ENCODE data around the gene RILPL2. TPM values are rescaled to one million over a fixed set of nuclear protein-coding genes. Genes with fewer than 3 reads are reported as not detected.
A peak's percentile ranks its signal among the peaks of the same experiment; 100 is the strongest.
"Not testable (repeated sequence)": the region's sequence is repeated elsewhere in the genome, so short reads cannot be mapped to it uniquely, and the experiment has no call there.

Gene RILPL2
- total RNA-seq, 2 donors from 2014 or later = 0.96 to 2.1 TPM

GRCh38 chr12:123388177-123388950 is 48.1 kb downstream of the RILPL2 start:
- Histone ChIP-seq H3K4me1 (no peaks in the 10 kb centered on the region), H3K27ac (peak overlapping the region; percentile 80), H3K9me3 (no peaks in the 10 kb centered on the region), H3K4me3 (peak overlapping the region; percentile 36), H3K27me3 (no peaks in the 10 kb centered on the region), H3K9ac (ENCODE audit: low read depth in 2 of 2, low read length in 2 of 2) (peak overlapping the region; percentile 81 to 88), H3K36me3 (no peaks in the 10 kb centered on the region)
- intact Hi-C loops (cut with DNase I) = no loop called here
- TF ChIP-seq, protein P1, sequence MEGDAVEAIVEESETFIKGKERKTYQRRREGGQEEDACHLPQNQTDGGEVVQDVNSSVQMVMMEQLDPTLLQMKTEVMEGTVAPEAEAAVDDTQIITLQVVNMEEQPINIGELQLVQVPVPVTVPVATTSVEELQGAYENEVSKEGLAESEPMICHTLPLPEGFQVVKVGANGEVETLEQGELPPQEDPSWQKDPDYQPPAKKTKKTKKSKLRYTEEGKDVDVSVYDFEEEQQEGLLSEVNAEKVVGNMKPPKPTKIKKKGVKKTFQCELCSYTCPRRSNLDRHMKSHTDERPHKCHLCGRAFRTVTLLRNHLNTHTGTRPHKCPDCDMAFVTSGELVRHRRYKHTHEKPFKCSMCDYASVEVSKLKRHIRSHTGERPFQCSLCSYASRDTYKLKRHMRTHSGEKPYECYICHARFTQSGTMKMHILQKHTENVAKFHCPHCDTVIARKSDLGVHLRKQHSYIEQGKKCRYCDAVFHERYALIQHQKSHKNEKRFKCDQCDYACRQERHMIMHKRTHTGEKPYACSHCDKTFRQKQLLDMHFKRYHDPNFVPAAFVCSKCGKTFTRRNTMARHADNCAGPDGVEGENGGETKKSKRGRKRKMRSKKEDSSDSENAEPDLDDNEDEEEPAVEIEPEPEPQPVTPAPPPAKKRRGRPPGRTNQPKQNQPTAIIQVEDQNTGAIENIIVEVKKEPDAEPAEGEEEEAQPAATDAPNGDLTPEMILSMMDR (IDR thresholded peaks at IDR 0.05) = no peak
- peak; percentile 81 for DNase-seq

GRCh38 chr12:123387508-123388176 is 48.8 kb downstream of the RILPL2 start:
- Histone ChIP-seq H3K27me3 (no peaks in the 10 kb centered on the region), H3K9ac (ENCODE audit: low read depth in 2 of 2, low read length in 2 of 2) (peak overlapping the region; percentile 81 to 88), H3K27ac (peak overlapping the region; percentile 80), H3K9me3 (no peaks in the 10 kb centered on the region), H3K4me1 (no peaks in the 10 kb centered on the region), H3K4me3 (no peak overlapping the region), H3K36me3 (no peaks in the 10 kb centered on the region)
- TF ChIP-seq, protein P1 (IDR thresholded peaks at IDR 0.05) = no peak
- intact Hi-C loops (cut with DNase I) = no loop called here
- no peak for DNase-seq

DNA sequence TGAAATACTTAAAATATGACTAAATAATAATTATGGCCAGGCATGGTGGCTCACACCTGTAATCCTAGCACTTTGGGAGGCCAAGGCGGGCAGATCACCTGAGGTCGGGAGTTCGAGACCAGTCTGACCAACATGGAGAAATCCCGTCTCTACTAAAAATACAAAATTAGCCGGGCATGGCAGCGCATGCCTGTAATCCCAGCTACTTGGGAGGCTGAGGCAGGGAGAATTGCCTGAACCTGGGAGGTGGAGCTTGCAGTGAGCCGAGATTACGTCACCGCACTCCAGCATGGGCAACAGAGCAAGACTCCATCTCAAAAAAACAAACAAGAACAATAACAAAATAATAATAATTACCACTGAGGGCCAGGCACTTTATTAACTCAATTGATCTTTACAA is 50.9 kb downstream of the RILPL2 start:
- DNase-seq; H3K27me3 ChIP-seq; H3K4me1 ChIP-seq; H3K9ac ChIP-seq (ENCODE audit: low read depth in 2 of 2, low read length in 2 of 2); intact Hi-C loops (cut with DNase I); H3K9me3 ChIP-seq; H3K4me3 ChIP-seq; H3K27ac ChIP-seq; H3K36me3 ChIP-seq: not testable (repeated sequence)

GRCh38 chr12:123384994-123385376 is 51.5 kb downstream of the RILPL2 start:
- Histone ChIP-seq H3K27me3 (no peaks in the 10 kb centered on the region), H3K36me3 (no peaks in the 10 kb centered on the region), H3K9ac (ENCODE audit: low read depth in 2 of 2, low read length in 2 of 2) (peak overlapping the region; percentile 70 to 86), H3K4me1 (no peaks in the 10 kb centered on the region), H3K4me3 (peak overlapping the region; percentile 85), H3K9me3 (no peaks in the 10 kb centered on the region), H3K27ac (no peak overlapping the region)
- DNase-seq = no peak
- intact Hi-C loops (cut with DNase I) = no loop called here
- TF ChIP-seq, protein P1 (IDR thresholded peaks at IDR 0.05) = no peak

DNA sequence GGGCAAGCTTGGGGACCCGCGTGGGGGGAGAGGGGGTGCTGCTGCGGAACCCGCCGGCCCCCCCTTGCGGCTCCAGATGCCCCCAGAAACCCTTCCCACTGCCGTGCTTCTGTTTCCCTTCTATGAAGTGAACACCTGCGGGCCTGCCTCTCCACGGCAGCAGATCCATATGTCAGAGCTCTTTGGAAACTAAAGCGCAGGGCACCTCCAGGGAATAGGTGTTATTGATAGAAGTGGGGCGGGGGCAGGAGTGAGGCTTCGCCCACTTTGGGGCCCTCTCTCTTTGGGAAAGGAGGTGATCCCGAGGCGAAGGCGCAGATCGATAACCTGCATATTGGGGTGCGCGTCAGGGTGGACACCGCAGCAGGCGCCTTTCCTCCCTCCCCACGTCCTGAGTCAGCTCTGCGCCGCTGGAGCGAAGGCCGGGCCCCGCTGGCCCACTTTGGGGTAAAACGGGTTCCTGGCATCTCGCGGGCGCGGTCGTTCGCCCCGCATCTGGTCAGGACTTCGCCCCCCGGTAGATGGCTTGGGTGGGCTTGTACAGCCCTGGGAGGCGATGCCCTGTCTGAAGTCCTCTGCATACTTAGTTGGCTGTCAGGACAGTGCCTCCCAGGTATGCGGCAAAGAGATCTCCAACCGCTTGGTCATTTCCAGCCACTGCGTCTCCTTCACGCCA is 52.0 kb downstream of the RILPL2 start:
- Histone ChIP-seq H3K27ac (peak overlapping the region; percentile 82), H3K9me3 (no peaks in the 10 kb centered on the region), H3K9ac (ENCODE audit: low read depth in 2 of 2, low read length in 2 of 2) (peak overlapping the region; percentile 70 to 86), H3K4me3 (peak overlapping the region; percentile 85), H3K4me1 (no peaks in the 10 kb centered on the region), H3K36me3 (no peaks in the 10 kb centered on the region), H3K27me3 (no peaks in the 10 kb centered on the region)
- TF ChIP-seq, protein P1 (IDR thresholded peaks at IDR 0.05) = no peak
- DNase-seq = peak; percentile 45
- intact Hi-C loops (cut with DNase I) = no loop called here

Data from colonic mucosa (tissue), 4 donors.